ENCODE measurements around the gene KIF13A. TPM values are rescaled to one million over a fixed set of nuclear protein-coding genes. Genes with fewer than 3 reads are reported as not detected.
"Not testable (repeated sequence)": the region's sequence is repeated elsewhere in the genome, so short reads cannot be mapped to it uniquely, and the experiment has no call there.

KIF13A gene
- total RNA-seq, 2 experiments from 2014 or later: 0.91 to 1.4 TPM

GRCh38 chr6:17894191-17894590 lies 93.2 kb downstream of the KIF13A start:
- H3K36me3 Mint-ChIP-seq (ENCODE audit: low read depth): no peaks in the 10 kb centered on the region
- H3K27ac ChIP-seq (ENCODE audit: low read depth in 1 of 2, low read length in 2 of 2): no peak overlapping the region
- no peaks in the 10 kb centered on the region for H3K4me1 ChIP-seq (ENCODE audit: insufficient read depth, low read length)
- ATAC-seq (ENCODE audit: poor library complexity) (no peak), DNase-seq (no peak)
- CTCF ChIA-PET: no interaction called here
- no peaks in the 10 kb centered on the region for H3K27me3 ChIP-seq (ENCODE audit: control insufficient read depth in 1 of 2, insufficient read depth in 2 of 2, low read length in 2 of 2)
- intact Hi-C loops (cut with DNase I, micrococcal nuclease): no loop called here
- no peaks in the 10 kb centered on the region for H3K4me1 Mint-ChIP-seq (ENCODE audit: low read depth)
- peaks cover 6% of the 10 kb centered on the region for H3K9me3 Mint-ChIP-seq
- no peak for TF ChIP-seq CTCF (IDR thresholded peaks at IDR 0.05)
- H3K36me3 ChIP-seq (ENCODE audit: insufficient read depth, low read length): no peaks in the 10 kb centered on the region
- no peak overlapping the region for H3K27ac Mint-ChIP-seq
- POLR2A ChIA-PET: no interaction called here
- peaks cover 11% of the 10 kb centered on the region for H3K27me3 Mint-ChIP-seq
- H3K4me3 Mint-ChIP-seq: no peak overlapping the region
- H3K4me3 ChIP-seq (ENCODE audit: low read length): no peak overlapping the region
- peaks cover 7 to 19% of the 10 kb centered on the region in 2 experiments for H3K9me3 ChIP-seq (ENCODE audit: control insufficient read depth in 1 of 2, insufficient read depth in 1 of 2, low read length in 2 of 2)

- ChIA-PET POLR2A (no interaction called here), CTCF (no interaction called here)
- TF ChIP-seq CTCF (IDR thresholded peaks at IDR 0.05): no peak
- Histone ChIP-seq H3K4me3 (ENCODE audit: low read length) (no peak overlapping the region), H3K9me3 (ENCODE audit: control insufficient read depth in 1 of 2, insufficient read depth in 1 of 2, low read length in 2 of 2) (peaks cover 7 to 19% of the 10 kb centered on the region in 2 experiments), H3K27ac (ENCODE audit: low read depth in 1 of 2, low read length in 2 of 2) (no peak overlapping the region), H3K4me1 (ENCODE audit: insufficient read depth, low read length) (no peaks in the 10 kb centered on the region), H3K27me3 (ENCODE audit: control insufficient read depth in 1 of 2, insufficient read depth in 2 of 2, low read length in 2 of 2) (no peaks in the 10 kb centered on the region), H3K36me3 (ENCODE audit: insufficient read depth, low read length) (no peaks in the 10 kb centered on the region)
- Mint-ChIP-seq H3K27me3 (peaks cover 12% of the 10 kb centered on the region), H3K9me3 (peaks cover 6% of the 10 kb centered on the region), H3K4me1 (ENCODE audit: low read depth) (no peaks in the 10 kb centered on the region), H3K27ac (no peak overlapping the region), H3K36me3 (ENCODE audit: low read depth) (no peaks in the 10 kb centered on the region), H3K4me3 (no peak overlapping the region)
- ATAC-seq (ENCODE audit: poor library complexity) (no peak), DNase-seq (no peak)
- intact Hi-C loops (cut with DNase I, micrococcal nuclease): no loop called here
Measured at GRCh38 chr6:17892097-17892686, 95.2 kb downstream of the KIF13A start.

- CTCF ChIA-PET: no interaction called here
Measured at GRCh38 chr6:17890309-17890708, 97.1 kb downstream of the KIF13A start.

GRCh38 chr6:17889777-17890176 lies 97.7 kb downstream of the KIF13A start:
- H3K9me3 ChIP-seq (ENCODE audit: control insufficient read depth in 1 of 2, insufficient read depth in 1 of 2, low read length in 2 of 2); H3K27ac ChIP-seq (ENCODE audit: low read depth in 1 of 2, low read length in 2 of 2); H3K27me3 ChIP-seq (ENCODE audit: control insufficient read depth in 1 of 2, insufficient read depth in 2 of 2, low read length in 2 of 2); H3K4me1 ChIP-seq (ENCODE audit: insufficient read depth, low read length); H3K36me3 ChIP-seq (ENCODE audit: insufficient read depth, low read length); CTCF ChIA-PET; H3K36me3 Mint-ChIP-seq (ENCODE audit: low read depth); intact Hi-C loops (cut with DNase I, micrococcal nuclease); H3K27ac Mint-ChIP-seq; POLR2A ChIA-PET; H3K4me3 ChIP-seq (ENCODE audit: low read length); ATAC-seq (ENCODE audit: poor library complexity); H3K4me3 Mint-ChIP-seq; DNase-seq; H3K9me3 Mint-ChIP-seq; H3K4me1 Mint-ChIP-seq (ENCODE audit: low read depth): not testable (repeated sequence)
- H3K27me3 Mint-ChIP-seq: peaks cover 21% of the 10 kb centered on the region

More at GRCh38 chr6:17890309-17890708, 97.1 kb downstream of the KIF13A start:
- H3K4me3 ChIP-seq (ENCODE audit: low read length): no peak overlapping the region
- Mint-ChIP-seq H3K4me1 (ENCODE audit: low read depth) (no peaks in the 10 kb centered on the region), H3K9me3 (peaks cover 2% of the 10 kb centered on the region), H3K27me3 (peaks cover 21% of the 10 kb centered on the region), H3K27ac (no peak overlapping the region), H3K36me3 (ENCODE audit: low read depth) (no peaks in the 10 kb centered on the region), H3K4me3 (no peak overlapping the region)
- TF ChIP-seq CTCF (IDR thresholded peaks at IDR 0.05): no peak
- H3K36me3 ChIP-seq (ENCODE audit: insufficient read depth, low read length): no peaks in the 10 kb centered on the region
- intact Hi-C loops (cut with DNase I, micrococcal nuclease): no loop called here
- POLR2A ChIA-PET: no interaction called here
- DNase-seq: no peak
- no peak for ATAC-seq (ENCODE audit: poor library complexity)
- H3K4me1 ChIP-seq (ENCODE audit: insufficient read depth, low read length): no peaks in the 10 kb centered on the region
- H3K27me3 ChIP-seq (ENCODE audit: control insufficient read depth in 1 of 2, insufficient read depth in 2 of 2, low read length in 2 of 2): peaks cover 3 to 8% of the 10 kb centered on the region in 2 experiments
- no peak overlapping the region for H3K27ac ChIP-seq (ENCODE audit: low read depth in 1 of 2, low read length in 2 of 2)
- H3K9me3 ChIP-seq (ENCODE audit: control insufficient read depth in 1 of 2, insufficient read depth in 1 of 2, low read length in 2 of 2): peaks cover 7 to 10% of the 10 kb centered on the region in 2 experiments

Measured in CD4-positive, alpha-beta T cell (primary cell).